Pancreas (tissue), 10 donors: ENCODE data around the gene UBIAD1. TPM values are rescaled to one million over a fixed set of nuclear protein-coding genes. Genes with fewer than 3 reads are reported as not detected.

ENCODE experiments used
- ATAC-seq, 4 donors: fragments of 200-7000 bp; cut with Tn5 transposase; one replicate each; pipeline versions ENCODE4 v1.8.0 to v1.9.1; 2020; ENCODE audit warnings: mild to moderate bottlenecking in 4 of 4, moderate library complexity in 4 of 4
- DNase-seq, 6 donors: peaks; one replicate each; pipeline ENCODE4 v3.0.0-alpha.2; 2020
- FAIRE-seq: peaks from 2 replicates; lab custom pipeline; 2012; peaks lifted over from hg19 to GRCh38; lab: Jason Lieb, UNC
- H3K27ac ChIP-seq, 4 donors: fragments of 200-600 bp; sonication (generic); 1 replicate in 3 of 4; 2 replicates in 1 of 4; pipeline versions ENCODE4 v1.5.0 to v1.8.0; 2020
- H3K27me3 ChIP-seq, 4 donors: fragments of 200-600 bp; one replicate each; pipeline ENCODE4 v1.8.0; 2021
- H3K36me3 ChIP-seq, 3 donors: fragments of 200-600 bp; sonication (generic) in 1 of 3; one replicate each; pipeline versions ENCODE4 v1.5.0 to v1.8.0; 2020 to 2021
- H3K4me1 ChIP-seq, 3 donors: fragments of 200-600 bp; one replicate each; pipeline ENCODE4 v1.8.0; 2021
- H3K4me3 ChIP-seq, 4 donors: fragments of 200-600 bp; sonication (generic) in 2 of 4; one replicate each; pipeline versions ENCODE4 v1.5.0 to v1.8.0; 2020 to 2021
- H3K9me3 ChIP-seq, 4 donors: fragments of 200-600 bp; one replicate each; pipeline ENCODE4 v1.8.0; 2021
- CTCF ChIP-seq, 4 donors: fragments of 200-600 bp; sonication (generic) in 3 of 4; IDR thresholded peaks; one replicate each; pipeline versions ENCODE4 v1.5.0 to v1.8.0; 2021; ENCODE audit warnings: antibody characterized with exemption in 4 of 4
- WGBS, 2 donors: extraction: QIAGEN DNeasy Blood & Tissue Kit; methylation state at CpG; one replicate each; pipeline ENCODE4 v1.1.7; 2013; 5-methylcytosine and 5-hydroxymethylcytosine counted together
- intact Hi-C, 3 donors: fragments of 100-400 bp; cut with DNase I; formaldehyde crosslinking; loops; one replicate each; pipeline versions ENCODE4 v1.11.1 to v1.14.2; 2022
- polyA plus RNA-seq, 2 donors: library from polyadenylated mRNA; stranded (reverse); fragments of 200-250 nt; gene quantifications; one replicate each; pipeline ENCODE4 v1.2.3, GENCODE V29; 2013
- total RNA-seq, 6 donors: library from RNA; stranded (reverse); fragmentation: NEBNext Ultra II Directional in 4 of 6; extraction: Animal tissue kit (Norgen Biotek cat#: 25700) in 4 of 6; gene quantifications; one replicate each; pipeline versions ENCODE4 v1.2.1 to v1.2.4, GENCODE V29; 2021 to 2023
- donor health status: healthy with polysubstance abuse.
- donor health status: DM: no; HTN: no; CAD: no; lungs with moderate emphysema.
- donor health status: DM: no; HTN: no; CAD: no.
- donor health status: control.
- donor health status: control.
- donor health status: Bipolar disorder and iron deficiency.
- donor health status: DM: yes; HTN: yes; CAD: no.
- donor health status: DM: no; HTN: no; CAD: no.
- donor health status: DM: no; HTN: no; CAD: no.
- donor health status: DM: yes; HTN: yes; CAD: no.

Gene UBIAD1
- total and polyA plus RNA-seq, 8 donors, result 3.7 to 13.9 (median 7.6) TPM

GRCh38 chr1:11248169-11248568 is 24.8 kb upstream of the UBIAD1 start:
- no peak overlapping the region for H3K4me3 ChIP-seq
- no peaks in the 10 kb centered on the region for H3K9me3 ChIP-seq
- DNase-seq (no peak), ATAC-seq (no peak), FAIRE-seq (no peak)
- H3K27me3 ChIP-seq, result no peaks in the 10 kb centered on the region
- H3K4me1 ChIP-seq, result no peaks in the 10 kb centered on the region
- no peak for TF ChIP-seq CTCF (IDR thresholded peaks at IDR 0.05)
- intact Hi-C loops, result loop anchor here in 1 of 3 donors (10.0 kb wide), 1 partner anchor 397 kb away; no protein-coding TSS in a partner anchor
- H3K27ac ChIP-seq, result no peak overlapping the region
- peaks cover 0 to 34% (median 19%) of the 10 kb centered on the region in 3 donors for H3K36me3 ChIP-seq
- WGBS, 2 donors, result 94 to 95% methylated on average over 4 of the region's 4 CpGs

- no peaks in the 10 kb centered on the region for H3K9me3 ChIP-seq
- peaks cover 0 to 47% (median 29%) of the 10 kb centered on the region in 3 donors for H3K36me3 ChIP-seq
- FAIRE-seq (no peak), DNase-seq (no peak), ATAC-seq (no peak)
- no peaks in the 10 kb centered on the region for H3K4me1 ChIP-seq
- no peak overlapping the region for H3K27ac ChIP-seq
- intact Hi-C loops, result no loop called here
- no peak overlapping the region for H3K4me3 ChIP-seq
- TF ChIP-seq CTCF (IDR thresholded peaks at IDR 0.05), result no peak
- H3K27me3 ChIP-seq, result no peaks in the 10 kb centered on the region
- WGBS, 2 donors, result 93 to 96% methylated on average over 8 of the region's 8 CpGs
Observed at GRCh38 chr1:11252538-11252937, 20.5 kb upstream of the UBIAD1 start.

- FAIRE-seq (no peak), DNase-seq (no peak), ATAC-seq (no peak)
- no peak overlapping the region for H3K27ac ChIP-seq
- H3K4me1 ChIP-seq, result no peaks in the 10 kb centered on the region
- intact Hi-C loops, result no loop called here
- H3K27me3 ChIP-seq, result no peaks in the 10 kb centered on the region
- H3K9me3 ChIP-seq, result no peaks in the 10 kb centered on the region
- peaks cover 0 to 48% (median 29%) of the 10 kb centered on the region in 3 donors for H3K36me3 ChIP-seq
- no peak overlapping the region for H3K4me3 ChIP-seq
- WGBS, 2 donors, result 77 to 80% methylated on average over 8 of the region's 8 CpGs
- no peak for TF ChIP-seq CTCF (IDR thresholded peaks at IDR 0.05)
Observed at GRCh38 chr1:11253226-11253625, 19.8 kb upstream of the UBIAD1 start.

GRCh38 chr1:11256299-11256698 is 16.7 kb upstream of the UBIAD1 start:
- 87 to 100% methylated on average over 1 of the region's 1 CpG for WGBS, 2 donors
- TF ChIP-seq CTCF (IDR thresholded peaks at IDR 0.05), result no peak

More at GRCh38 chr1:11256299-11256698, 16.7 kb upstream of the UBIAD1 start:
- ATAC-seq (no peak), DNase-seq (no peak), FAIRE-seq (no peak)
- Histone ChIP-seq H3K9me3 (no peaks in the 10 kb centered on the region), H3K36me3 (peaks cover 0 to 52% (median 29%) of the 10 kb centered on the region in 3 donors), H3K27me3 (no peaks in the 10 kb centered on the region), H3K4me1 (peaks cover 0 to 3% (median 0%) of the 10 kb centered on the region in 3 donors), H3K27ac (no peak overlapping the region), H3K4me3 (no peak overlapping the region)
- intact Hi-C loops, result no loop called here
